Kidney tubule cell (primary cell): ENCODE measurements around the gene PRM2.

Experiments used
- DNase-seq: peaks from one replicate; pipeline ENCODE4 v3.0.0-alpha.2; 2018; ENCODE audit warnings: low spot score

The PRM2 gene

DNA sequence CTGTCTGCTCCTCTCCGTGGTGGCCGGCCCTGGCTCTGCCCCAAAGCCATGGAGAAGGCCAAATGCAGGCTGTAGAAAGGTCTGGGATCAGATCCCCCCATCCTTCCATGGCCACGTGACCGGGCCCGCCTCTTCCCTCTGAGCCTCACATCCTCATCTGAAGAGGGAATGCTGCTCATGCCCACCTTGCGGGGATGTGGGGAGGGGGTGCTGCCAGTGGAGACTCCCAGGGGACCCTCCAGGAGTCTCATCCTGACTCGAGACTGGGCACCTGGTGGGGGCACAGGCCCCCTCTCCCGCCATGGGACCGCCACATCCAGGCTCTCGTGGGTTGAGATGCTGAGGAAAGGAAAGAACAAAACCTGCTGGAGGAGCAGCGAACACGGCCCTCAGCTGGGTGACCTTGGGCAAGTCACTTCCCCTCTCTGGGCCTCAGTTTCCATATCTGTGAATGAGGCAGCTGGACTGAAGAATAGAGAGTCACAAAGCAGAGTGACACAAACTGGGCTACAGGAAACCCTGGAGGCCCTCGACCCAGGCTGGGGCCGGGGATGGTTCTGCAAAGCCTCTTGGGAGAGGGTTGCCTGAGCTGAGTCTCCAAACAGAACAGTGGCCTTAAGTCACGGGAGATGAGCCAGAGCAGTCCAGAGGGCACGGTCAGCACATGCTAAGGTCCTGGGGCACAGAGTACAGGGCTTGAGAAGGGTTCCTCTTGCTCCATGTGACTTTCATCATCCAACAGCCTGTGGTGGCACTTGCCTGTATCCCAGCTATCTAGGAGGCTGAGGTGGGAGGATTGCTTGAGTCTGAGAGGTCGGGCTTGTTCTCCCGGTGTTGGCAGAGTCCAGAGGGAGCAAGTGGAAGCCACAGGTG, 50.4 kb downstream of the PRM2 start:
- no peak for DNase-seq
